GM12873 (cell line): ENCODE data around the gene CRYBG1.

Experiments
- CTCF ChIP-seq: IDR thresholded peaks from 2 replicates; pipeline ENCODE4 v1.5.1; 2012; ENCODE audit warnings: low read depth, mild to moderate bottlenecking, moderate library complexity, low read length, control low read depth; ENCODE audit not compliant: insufficient read depth; ENCODE audit errors: missing control alignments

CRYBG1 gene

DNA sequence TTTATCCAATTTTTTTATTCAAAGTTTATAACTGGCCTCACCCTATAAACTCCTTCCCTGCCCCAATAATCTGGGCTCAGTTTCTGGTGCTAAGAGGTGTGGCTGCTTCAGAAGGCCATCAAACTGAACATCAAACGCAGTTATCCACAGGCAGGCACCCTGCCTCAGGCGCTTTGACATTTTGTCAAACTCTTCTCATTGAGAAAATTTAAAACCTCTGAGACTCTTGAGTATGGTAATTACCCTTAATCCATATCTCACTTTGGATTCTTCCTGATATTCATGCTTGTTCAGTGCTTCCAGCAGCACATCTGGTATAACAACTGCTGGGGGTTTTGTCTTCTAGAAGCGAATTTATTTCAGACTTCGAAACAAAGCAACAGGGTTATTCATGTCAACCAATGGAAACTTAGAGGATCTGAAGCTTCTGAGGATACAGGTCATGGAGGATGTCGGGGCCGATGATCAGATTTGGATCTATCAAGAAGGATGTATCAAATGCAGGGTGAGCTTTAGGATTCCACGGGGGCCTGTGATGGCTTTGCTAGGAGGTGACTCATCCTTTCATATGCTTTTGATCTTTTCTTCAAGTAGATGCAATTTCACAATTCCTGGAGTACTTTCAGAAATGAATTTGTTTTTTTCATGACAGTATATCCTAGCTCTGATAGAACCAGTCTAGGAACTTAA, 200.6 kb downstream of the CRYBG1 start:
- TF ChIP-seq CTCF = no peak

DNA sequence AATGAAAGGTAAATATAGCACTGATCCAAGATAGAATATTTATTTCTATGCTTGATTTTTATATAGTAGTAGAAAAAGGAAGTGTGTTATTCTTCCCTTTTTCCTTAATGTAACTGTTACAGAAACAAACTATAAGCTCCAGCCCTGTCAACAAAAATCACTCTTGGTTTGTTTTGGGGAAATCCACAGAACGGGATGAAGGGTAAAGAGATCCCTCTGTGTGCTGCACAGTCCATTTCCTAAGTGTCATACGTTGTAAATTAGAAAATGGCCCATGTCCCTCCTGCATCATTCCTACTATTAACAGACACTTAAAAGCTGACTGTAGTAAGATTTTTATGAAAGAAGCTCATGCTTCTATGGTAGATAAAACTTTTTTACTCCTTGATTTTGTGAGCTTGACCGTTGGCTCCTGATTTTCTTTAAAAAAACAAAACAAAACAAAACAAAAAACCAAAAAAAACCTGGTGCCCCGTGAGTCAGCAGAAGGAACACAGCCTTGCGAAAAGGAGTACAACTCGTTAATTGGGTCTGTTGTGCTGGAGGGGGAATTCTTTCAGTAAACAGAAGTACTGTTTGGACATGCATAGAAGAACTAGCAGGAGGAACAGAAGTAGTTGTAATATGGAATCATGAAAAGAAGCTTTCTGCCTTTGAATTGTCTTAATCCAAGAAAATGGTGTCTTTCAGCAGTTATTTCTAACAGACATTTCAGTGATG, 201.3 kb downstream of the CRYBG1 start:
- no peak for TF ChIP-seq CTCF

DNA sequence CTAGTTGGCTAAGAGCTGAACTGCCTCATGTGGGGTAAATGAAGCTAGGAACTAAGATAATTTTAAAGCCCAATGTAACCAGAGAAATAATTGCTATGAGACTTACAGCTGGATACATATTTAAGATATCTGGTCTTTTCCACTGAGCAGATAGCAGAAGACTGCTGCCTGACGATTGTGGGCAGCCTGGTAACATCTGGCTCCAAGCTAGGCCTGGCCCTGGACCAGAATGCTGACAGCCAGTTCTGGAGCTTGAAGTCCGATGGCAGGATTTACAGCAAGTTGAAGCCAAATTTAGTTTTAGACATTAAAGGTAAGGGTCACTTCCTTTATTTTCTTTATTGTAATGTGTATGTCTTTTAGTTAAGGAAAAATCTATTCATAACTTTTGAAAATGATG, 203.1 kb downstream of the CRYBG1 start:
- no peak for TF ChIP-seq CTCF

- no peak for TF ChIP-seq CTCF
These were observed 204.0 kb downstream of the CRYBG1 start for GRCh38 chr6:106564476-106564875.

- TF ChIP-seq CTCF = no peak
These were observed 208.0 kb downstream of the CRYBG1 start for GRCh38 chr6:106568530-106568929.

DNA sequence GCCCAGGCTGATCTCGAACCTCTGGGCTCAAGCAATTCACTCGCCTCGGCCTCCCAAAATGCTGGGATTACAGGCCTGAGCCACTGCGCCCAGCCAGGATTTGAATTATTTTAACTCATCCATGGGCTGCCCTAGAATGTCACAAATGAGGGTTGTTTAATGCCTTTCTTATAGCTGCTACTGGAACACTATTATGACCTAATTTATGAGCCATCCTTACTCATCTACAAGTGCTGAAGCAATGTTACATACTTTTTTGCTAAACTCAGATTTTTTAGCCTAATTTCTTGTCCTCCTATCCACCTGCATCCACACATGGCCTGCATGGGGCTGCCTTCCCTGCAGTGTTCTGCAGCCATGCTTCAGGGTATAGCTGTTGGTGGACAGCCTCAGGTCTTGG, 208.9 kb downstream of the CRYBG1 start:
- no peak for TF ChIP-seq CTCF

- TF ChIP-seq CTCF = no peak
These were observed 211.9 kb downstream of the CRYBG1 start for GRCh38 chr6:106572436-106572835.
